HG02642 (cell line): ENCODE measurements around the gene HIGD1C.
"Not testable (repeated sequence)": the region's sequence is repeated elsewhere in the genome, so short reads cannot be mapped to it uniquely, and the experiment has no call there.

ENCODE experiments used
- ATAC-seq: cut with Tn5 transposase; IDR thresholded peaks from one replicate; pipeline ENCODE4 v1.9.1; 2021; ENCODE audit warnings: mild to moderate bottlenecking; ENCODE audit not compliant: unreplicated experiment, poor library complexity

Gene HIGD1C

DNA sequence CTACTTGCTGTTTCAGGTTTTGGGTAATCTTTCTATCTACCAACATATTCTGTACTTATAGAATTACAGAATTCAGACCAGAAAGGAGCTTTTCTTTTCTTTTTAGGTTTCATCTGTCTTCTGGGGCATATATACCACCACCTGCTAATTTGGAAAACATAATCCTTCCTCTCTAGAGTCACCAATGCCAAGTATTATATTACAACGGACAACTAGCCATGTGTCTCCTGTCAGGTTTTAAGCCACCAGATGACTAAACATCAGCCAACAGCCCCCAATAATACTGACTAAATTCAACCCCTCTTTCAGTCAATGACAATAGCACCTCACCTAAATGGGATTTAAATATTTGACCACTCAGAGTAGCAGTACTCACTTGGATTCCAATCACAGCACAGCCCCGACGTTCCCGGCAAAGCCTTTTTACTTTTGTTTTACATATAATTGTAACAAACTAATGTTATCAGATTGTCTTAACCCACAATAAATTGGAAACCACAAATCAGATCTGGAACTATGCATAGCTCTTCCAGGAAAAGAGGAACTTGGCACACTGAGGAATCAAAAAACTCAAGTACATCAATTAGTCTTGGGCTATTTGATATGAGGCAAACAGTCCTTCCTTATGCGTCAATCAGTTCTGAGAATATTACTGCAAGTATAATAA lies 60.4 kb downstream of the HIGD1C start:
- ATAC-seq: no peak

DNA sequence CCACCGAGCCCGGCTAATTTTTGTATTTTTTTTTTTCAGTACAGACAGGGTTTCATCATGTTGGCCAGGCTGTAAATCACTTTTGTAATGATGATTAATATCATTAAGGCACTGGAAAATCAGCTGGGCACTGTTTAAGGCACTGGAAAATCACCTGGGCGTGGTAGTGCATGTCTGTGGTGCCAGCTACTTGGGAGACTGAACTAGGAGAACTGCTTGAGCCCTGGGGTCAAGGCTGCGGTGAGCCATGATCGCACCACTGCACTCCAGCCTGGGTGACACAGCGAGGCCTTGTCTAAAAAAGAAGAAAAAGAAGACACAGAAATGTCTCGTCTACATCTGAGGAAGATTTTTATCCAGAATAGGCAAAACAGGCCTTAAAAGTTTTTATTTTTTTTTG lies 61.1 kb downstream of the HIGD1C start:
- no peak for ATAC-seq

DNA sequence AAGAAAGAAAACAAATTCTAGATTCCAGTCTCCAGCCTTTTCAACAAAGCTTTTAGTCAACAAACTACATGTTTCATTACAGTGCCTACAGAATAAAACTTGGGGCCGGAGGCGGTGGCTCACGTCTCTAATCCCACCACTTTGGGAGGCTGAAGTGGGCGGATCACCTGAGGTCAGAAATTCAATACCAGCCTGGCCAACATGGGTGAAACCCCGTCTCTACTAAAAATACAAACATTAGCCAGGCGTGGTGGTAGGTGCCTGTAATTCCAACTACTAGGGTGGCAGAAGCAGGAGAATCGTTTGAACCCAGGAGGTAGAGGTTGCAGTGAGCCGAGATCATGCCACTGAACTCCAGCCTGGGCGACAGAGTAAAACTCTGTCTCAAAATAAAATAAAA lies 62.1 kb downstream of the HIGD1C start:
- not testable (repeated sequence) for ATAC-seq

DNA sequence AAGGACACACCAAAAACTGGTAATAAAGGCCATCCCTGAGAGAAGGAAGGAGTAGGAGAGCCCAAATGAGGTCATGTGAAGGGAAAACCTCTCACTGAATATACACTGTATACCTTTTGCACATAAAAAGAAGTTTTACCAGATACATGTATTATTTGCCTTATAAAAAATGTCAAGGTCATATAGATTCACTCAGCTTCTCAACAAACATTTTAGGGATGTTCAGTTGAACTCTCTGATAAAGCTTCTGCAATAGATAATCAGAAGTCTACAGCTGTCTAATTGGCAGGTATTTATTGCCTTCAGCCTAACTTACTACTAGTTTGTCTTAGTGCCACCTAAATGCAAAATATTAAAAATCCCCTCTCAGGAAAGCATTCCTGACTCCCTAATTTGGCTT lies 65.1 kb downstream of the HIGD1C start:
- no peak for ATAC-seq

DNA sequence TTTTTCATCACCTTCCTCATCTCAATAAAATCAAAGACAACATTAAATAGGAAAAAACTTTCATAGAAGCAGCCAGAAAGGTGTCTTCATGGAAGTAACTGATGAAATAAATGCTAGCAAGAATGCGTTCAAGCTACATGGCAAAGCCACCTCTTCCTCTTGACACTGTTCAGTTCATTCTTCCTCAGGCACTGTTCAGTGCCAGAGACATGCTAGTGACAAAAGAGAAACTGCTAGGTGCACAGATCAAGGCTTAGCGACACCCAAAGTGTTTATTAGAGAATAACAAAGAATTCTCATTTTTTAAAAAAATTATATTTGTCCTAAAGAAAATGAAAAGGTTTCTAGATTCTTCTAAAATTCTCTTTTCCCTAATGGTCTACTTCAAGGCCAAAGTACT lies 66.6 kb downstream of the HIGD1C start:
- no peak for ATAC-seq

DNA sequence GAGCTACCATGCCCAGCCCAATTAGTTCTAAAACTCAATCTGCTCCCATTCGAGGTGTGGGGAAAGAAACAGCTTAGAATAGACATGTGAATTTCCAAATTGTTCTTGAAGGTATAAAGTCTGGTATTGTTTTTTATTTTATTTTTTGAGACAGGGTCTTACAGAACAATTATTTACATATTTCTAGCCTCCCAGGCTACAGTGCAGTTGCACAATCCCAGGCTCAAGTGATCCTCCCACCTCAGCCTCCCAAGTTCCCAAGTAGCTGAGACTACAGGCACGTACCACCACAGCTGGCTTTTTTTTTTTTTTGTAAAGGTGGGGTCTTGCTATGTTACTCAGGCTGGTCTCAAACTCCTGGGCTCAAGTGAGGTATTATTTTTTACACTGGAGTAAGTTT lies 67.6 kb downstream of the HIGD1C start:
- ATAC-seq: no peak
